ENCODE data around the gene GLOD4.
"Not testable (repeated sequence)": the region's sequence is repeated elsewhere in the genome, so short reads cannot be mapped to it uniquely, and the experiment has no call there.

GLOD4 gene, protein sequence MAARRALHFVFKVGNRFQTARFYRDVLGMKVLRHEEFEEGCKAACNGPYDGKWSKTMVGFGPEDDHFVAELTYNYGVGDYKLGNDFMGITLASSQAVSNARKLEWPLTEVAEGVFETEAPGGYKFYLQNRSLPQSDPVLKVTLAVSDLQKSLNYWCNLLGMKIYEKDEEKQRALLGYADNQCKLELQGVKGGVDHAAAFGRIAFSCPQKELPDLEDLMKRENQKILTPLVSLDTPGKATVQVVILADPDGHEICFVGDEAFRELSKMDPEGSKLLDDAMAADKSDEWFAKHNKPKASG

DNA sequence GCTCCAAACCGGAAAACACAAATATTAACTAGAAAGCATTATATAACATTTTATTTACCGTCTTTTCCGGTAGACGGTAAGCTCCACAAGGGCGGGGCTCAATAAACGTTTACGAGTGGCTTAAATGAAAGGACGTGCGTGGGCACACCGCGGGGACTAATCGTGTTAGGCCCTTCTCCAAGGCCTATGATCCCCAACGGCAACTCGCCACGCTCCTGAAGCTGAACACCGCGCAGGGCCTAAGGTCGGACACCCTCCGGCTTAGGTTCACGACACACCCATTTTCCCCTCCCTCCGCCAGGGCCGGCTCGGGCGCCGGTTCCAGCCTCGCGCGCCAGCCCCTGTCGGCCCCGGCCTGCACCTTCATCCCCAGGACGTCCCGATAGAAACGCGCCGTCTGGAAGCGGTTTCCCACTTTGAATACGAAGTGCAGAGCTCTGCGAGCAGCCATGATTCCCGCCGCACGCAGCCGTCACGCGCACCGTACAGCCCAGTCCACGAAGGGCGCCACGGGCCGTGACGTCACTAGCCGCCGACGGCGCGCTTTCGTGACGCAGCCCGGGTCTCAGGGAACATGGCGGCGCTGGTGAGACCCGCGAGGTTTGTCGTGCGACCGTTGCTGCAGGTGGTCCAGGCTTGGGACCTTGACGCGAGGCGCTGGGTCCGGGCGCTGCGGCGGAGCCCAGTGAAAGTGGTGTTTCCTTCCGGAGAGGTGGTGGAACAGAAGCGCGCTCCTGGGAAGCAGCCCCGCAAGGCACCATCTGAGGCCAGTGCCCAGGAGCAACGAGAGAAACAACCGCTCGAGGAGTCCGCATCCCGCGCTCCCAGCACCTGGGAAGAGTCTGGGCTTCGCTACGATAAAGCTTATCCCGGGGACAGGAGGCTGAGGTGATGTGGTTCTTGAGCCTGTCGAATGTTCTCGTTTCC is at the start of gene GLOD4, which contains the start of gene MRM3:
TSS of gene GLOD4 (minus strand) at position 476 of the 927 bp plus-strand sequence. CDS start at position 451, 25 bp downstream.
TSS of gene MRM3 (plus strand) at position 549 of the 927 bp plus-strand sequence. CDS start at position 575, 26 bp downstream.
- peak; percentile 96 for DNase-seq

DNA sequence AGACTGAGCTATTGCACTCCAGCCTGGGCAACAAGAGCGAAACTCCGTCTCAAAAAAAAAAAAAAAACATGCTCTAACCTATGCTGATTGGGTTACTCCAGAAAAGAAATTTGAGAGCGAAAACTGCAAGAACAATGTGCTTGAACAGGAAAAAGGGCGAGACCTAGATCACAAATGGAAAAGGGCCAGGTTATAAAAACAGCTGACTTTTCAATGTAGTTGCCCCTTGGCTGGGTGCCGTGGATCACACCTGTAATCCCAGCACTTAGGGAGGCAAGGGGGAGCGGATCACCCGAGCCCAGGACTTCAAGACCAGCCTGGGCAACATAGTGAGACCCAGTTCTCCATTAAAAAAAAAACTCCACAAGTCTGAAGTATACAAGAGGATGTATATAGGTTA is 48.9 kb upstream of the GLOD4 start:
- no peak for DNase-seq

DNA sequence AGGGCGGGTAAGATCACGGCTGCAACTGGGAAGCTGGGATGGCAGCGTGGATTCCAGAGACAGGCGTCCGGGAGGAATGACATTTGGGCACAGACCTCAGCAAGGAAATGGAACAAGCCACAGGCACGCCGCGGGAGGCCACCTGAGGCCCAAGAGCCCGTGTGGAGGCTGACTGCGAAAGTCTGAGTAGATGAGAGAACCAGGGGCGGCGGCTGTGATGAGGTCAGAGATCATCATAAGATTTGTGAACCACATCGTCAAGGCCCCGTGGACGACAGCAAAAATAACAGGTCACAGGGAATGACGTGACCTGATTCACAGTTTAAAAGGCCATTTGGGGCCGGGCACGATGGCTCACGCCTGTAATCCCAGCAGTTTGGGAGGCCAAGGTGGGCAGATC is 48.3 kb upstream of the GLOD4 start:
- no peak for DNase-seq

DNA sequence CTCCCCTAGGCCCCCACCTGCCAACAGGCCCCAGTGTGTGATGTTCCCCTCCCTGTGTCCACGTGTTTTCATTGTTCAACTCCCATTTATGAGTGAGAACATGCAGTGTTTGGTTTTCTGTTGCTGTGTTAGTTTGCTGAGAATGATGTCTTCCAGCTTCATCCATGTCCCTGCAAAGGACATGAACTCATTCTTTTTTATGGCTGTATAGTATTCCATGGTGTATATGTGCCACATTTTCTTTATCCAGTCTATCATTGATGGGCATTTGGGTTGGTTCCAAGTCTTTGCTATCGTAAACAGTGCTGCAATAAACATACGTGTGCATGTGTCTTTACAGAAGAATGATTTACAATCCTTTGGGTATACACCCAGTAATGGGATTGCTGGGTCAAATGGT is 47.5 kb upstream of the GLOD4 start:
- not testable (repeated sequence) for DNase-seq

- DNase-seq: no peak
These were observed 46.7 kb upstream of the GLOD4 start for GRCh38 chr17:828761-829160.

DNA sequence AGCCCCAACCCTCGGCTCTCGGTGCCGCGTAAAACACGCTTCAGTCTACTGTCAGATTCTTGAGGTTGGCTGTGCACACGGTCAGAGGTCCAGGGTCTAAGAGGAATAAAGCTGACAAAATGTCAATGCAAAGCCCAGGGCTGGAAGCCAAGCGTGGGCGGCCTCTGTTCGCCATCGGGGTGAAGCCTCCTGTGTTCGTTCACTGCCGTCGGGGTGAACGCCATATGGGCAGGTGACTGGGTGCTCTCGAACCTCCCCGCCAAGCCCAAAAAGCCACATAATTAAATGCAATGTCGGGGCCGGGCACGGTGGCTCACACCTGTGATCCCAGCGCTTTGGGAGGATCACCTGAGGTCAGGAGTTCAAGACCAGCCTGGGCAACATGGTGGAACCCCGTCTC is 44.7 kb upstream of the GLOD4 start:
- no peak for DNase-seq

DNA sequence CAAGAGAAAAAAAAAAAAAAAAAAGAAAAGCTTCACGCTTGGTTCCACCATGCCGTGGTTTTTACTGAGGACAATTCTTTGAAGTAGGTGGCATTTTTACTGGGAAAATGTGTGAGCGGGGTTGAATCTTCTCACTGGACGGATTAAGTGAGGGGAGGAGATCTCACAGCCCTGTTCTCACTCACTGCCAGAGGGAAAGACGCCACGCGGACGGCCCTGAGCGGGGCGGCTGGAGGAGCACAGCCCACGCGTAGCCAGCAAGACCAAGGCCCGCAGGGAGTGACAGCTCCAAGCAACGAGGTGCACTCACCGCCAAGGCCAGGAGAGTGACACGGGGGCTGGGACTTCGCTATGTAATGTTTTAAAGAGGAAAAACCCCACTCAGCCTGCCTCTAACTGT is 43.1 kb upstream of the GLOD4 start:
- DNase-seq: no peak

- no peak for DNase-seq
These were observed 42.3 kb upstream of the GLOD4 start for GRCh38 chr17:824378-824777.

DNA sequence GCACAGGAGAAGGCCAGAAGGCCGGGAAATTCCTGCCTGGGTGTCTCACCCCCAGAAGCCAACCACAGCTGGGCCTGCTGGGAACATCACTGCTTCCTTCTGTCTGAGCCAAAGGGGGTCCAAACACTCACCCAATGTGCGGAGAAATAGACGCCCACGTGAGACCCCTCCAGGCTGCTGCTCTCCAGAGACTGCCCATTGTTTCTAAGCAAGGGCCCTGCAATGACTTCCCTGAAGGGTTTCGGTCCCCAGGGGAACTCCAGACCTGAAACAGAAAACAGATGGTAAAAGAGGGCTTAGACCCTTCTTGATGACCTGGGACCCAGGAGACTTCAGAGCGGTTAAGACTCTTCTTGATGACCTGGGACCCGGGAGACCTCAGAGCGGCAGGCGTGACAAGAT is 41.4 kb upstream of the GLOD4 start:
- no peak for DNase-seq

- no peak for DNase-seq
These were observed 37.2 kb upstream of the GLOD4 start for GRCh38 chr17:819251-819650.

DNA sequence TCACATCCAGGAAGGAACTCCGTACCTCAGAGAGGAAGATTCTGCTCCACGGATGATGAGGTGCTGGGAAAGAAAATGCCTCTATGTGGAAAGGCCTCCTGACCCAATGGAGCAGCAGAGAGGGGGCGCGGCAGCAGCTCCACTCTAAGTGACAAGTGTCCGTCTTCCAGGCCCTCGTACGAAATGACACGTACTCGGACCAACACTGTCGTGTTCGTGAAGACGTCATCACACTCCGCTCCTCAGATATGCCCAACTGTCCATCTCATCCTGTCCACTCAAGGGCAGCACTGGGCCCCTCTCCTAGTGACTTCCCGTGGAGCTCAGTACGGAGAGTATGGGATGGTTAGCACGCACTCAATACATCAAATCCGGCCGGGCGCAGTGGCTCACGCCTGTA is 32.3 kb upstream of the GLOD4 start:
- no peak for DNase-seq

- DNase-seq: no peak
These were observed 30.6 kb upstream of the GLOD4 start for GRCh38 chr17:812638-813204.

GRCh38 chr17:811051-811784 is 29.1 kb upstream of the GLOD4 start:
- DNase-seq: no peak

DNA sequence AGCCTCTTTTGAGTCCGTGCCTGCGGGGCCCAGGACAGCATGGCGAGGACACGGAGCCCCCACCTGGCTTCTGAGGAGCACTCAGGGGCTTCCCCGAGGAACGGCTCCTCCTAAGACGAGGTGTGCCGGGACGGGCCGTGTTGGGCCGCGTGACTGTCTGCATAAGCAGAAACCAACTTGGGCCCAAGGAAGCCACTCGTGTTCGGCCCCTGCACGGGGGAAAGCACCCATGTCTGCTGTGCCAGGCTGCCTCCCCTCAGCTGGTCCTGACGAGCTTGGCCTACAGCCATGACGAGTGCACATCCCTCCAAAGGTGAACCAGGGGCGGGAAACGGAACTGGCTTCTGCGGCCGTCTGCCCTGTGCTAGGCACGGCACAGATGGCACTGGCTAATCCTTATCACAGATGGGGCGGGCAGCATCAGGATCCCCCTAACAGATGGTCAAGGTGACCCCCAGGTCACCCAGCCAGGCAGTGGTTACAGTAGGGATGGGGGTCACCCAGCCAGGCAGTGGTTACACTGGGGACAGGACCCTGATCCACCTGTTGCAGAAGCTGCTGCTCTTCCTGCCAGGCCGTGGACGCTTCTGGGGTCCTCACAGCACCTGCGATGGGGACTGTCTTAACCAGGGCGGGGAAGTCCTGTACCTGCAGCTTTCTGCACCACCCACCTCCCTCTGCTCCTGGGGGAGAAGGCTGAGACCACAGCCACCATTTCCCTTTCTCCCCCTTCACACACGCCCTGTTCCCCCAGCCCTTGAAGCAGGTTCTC is 25.6 kb upstream of the GLOD4 start:
- no peak for DNase-seq

- no peak for DNase-seq
These were observed 24.9 kb upstream of the GLOD4 start for GRCh38 chr17:806781-807522.

DNA sequence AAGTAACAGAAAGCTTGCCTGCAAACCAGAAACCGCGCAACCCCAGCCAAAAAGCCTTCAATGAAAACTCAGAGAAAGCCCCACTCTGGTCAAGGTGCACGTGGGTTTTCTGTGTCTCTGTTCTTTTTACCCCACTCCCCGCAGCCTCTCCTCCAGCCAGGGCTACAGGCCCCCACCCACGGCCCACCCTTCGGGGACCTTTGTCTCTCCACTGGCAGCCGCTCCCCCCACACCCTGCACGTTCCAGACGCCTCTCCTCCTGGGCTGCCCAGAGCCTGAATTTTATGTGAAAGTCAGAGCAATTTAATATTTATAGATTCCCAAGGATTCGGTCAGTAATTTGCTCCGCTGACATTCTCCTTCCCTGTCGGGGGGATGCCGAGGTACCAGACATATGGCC is 24.3 kb upstream of the GLOD4 start:
- no peak for DNase-seq

- not testable (repeated sequence) for DNase-seq
These were observed 23.8 kb upstream of the GLOD4 start for GRCh38 chr17:805886-806285.

GRCh38 chr17:804541-805435 is 22.7 kb upstream of the GLOD4 start:
- no peak for DNase-seq

- DNase-seq: no peak
These were observed 21.1 kb upstream of the GLOD4 start for GRCh38 chr17:802901-803881.
